Activated naive CD8-positive, alpha-beta T cell treated with anti-CD3 and anti-CD28 coated beads, Interleukin-2, amount 10 ng/mL, durations not matched to agents 7 days and 5 days (primary cell): ENCODE results near the gene FAM222B. TPM values are rescaled to one million over a fixed set of nuclear protein-coding genes. Genes with fewer than 3 reads are reported as not detected.

ENCODE experiments used
- ATAC-seq: fragments of 150-1000 bp; cut with Tn5 transposase; one replicate; pipeline ENCODE4 v1.10.0; 2021; ENCODE audit warnings: low read depth, moderate library complexity
- POLR2A ChIA-PET: fragments of 350-600 bp; sonication (Branson Sonifier 250); formaldehyde crosslinking; loops from one replicate; lab custom pipeline; 2021; ENCODE audit warnings: antibody characterized with exemption; lab: Charles Lee
- DNase-seq: peaks from one replicate; pipeline ENCODE4 v3.0.0; 2021
- H3K27ac Mint-ChIP-seq: one replicate; pipeline ENCODE4 v1.8.0; 2022; ENCODE audit warnings: mild to moderate bottlenecking, mixed read lengths
- H3K27me3 Mint-ChIP-seq: one replicate; pipeline ENCODE4 v1.8.0; 2022; ENCODE audit warnings: mild to moderate bottlenecking, moderate library complexity, mixed read lengths
- H3K36me3 Mint-ChIP-seq: one replicate; pipeline ENCODE4 v1.8.0; 2021; ENCODE audit warnings: mild to moderate bottlenecking, mixed read lengths
- H3K4me1 Mint-ChIP-seq: one replicate; pipeline ENCODE4 v1.8.0; 2021; ENCODE audit warnings: mixed read lengths
- H3K4me3 Mint-ChIP-seq: one replicate; pipeline ENCODE4 v1.8.0; 2022; ENCODE audit warnings: mild to moderate bottlenecking, moderate library complexity, mixed read lengths
- H3K9me3 Mint-ChIP-seq: one replicate; pipeline ENCODE4 v1.8.0; 2021; ENCODE audit warnings: mixed read lengths
- total RNA-seq, 2 experiments: library from RNA; stranded (reverse); gene quantifications; one replicate each; pipeline ENCODE4 v1.2.3, GENCODE V29; 2021

Gene FAM222B
- 10 to 100 TPM; 17.0 to 21.2 TPM for total RNA-seq

GRCh38 chr17:28842282-28843012, at the start of gene FAM222B:
Gene FAM222B, minus strand, starts transcription at chr17:28842790. Its CDS starts 76,123 bp downstream, at chr17:28766667.
- H3K36me3 Mint-ChIP-seq, result peaks cover 5% of the 10 kb centered on the region
- no peaks in the 10 kb centered on the region for H3K9me3 Mint-ChIP-seq
- DNase-seq (peak; percentile 91), ATAC-seq (peak; percentile 99)
- H3K27me3 Mint-ChIP-seq, result no peaks in the 10 kb centered on the region
- H3K4me1 Mint-ChIP-seq, result peaks cover 21% of the 10 kb centered on the region
- peak within 1 kb of the TSS; percentile 100 for H3K4me3 Mint-ChIP-seq
- peak within 1 kb of the TSS; percentile 97 for H3K27ac Mint-ChIP-seq
- POLR2A ChIA-PET, result interaction anchor here (0.7 to 3.0 kb wide), 16 partner anchors 21 to 131 kb away, joined by 3 to 15 read pairs (median 3); partner anchors contain the start of genes DHRS13, FLOT2, NEK8 and PHF12

- Mint-ChIP-seq H3K27ac (peak overlapping the region; percentile 72), H3K27me3 (no peaks in the 10 kb centered on the region), H3K4me3 (peak overlapping the region; percentile 15), H3K36me3 (peaks cover 20% of the 10 kb centered on the region), H3K9me3 (no peaks in the 10 kb centered on the region), H3K4me1 (peaks cover 52% of the 10 kb centered on the region)
- POLR2A ChIA-PET, result interaction anchor here (0.6 to 3.8 kb wide), 10 partner anchors 10 to 318 kb away, joined by 3 to 28 read pairs (median 4); partner anchors contain the start of gene DHRS13
- DNase-seq, result no peak
- ATAC-seq, result no peak
These were observed 49.4 kb upstream of the FAM222B start for GRCh38 chr17:28892024-28892423.

- peak overlapping the region; percentile 7 for H3K4me3 Mint-ChIP-seq
- DNase-seq (no peak), ATAC-seq (no peak)
- H3K27me3 Mint-ChIP-seq, result no peaks in the 10 kb centered on the region
- no peaks in the 10 kb centered on the region for H3K9me3 Mint-ChIP-seq
- H3K36me3 Mint-ChIP-seq, result peaks cover 21% of the 10 kb centered on the region
- H3K27ac Mint-ChIP-seq, result peak overlapping the region; percentile 72
- POLR2A ChIA-PET, result interaction anchor here (0.7 to 3.8 kb wide), 7 partner anchors 9 to 79 kb away, joined by 3 to 21 read pairs (median 4); partner anchors contain the start of gene DHRS13
- peaks cover 51% of the 10 kb centered on the region for H3K4me1 Mint-ChIP-seq
These were observed 48.6 kb upstream of the FAM222B start for GRCh38 chr17:28891201-28891600.

- Mint-ChIP-seq H3K9me3 (no peaks in the 10 kb centered on the region), H3K4me3 (peak overlapping the region; percentile 74), H3K4me1 (peaks cover 42% of the 10 kb centered on the region), H3K27me3 (no peaks in the 10 kb centered on the region), H3K27ac (peak overlapping the region; percentile 81), H3K36me3 (peaks cover 22% of the 10 kb centered on the region)
- no peak for DNase-seq
- ATAC-seq, result peak; percentile 40
- POLR2A ChIA-PET, result interaction anchor here (0.7 to 1.5 kb wide), 3 partner anchors 9 to 18 kb away, joined by 3 to 6 read pairs (median 3); no protein-coding TSS in a partner anchor
These were observed 47.4 kb upstream of the FAM222B start for GRCh38 chr17:28889996-28890395.

- Mint-ChIP-seq H3K27me3 (no peaks in the 10 kb centered on the region), H3K4me1 (peaks cover 44% of the 10 kb centered on the region), H3K9me3 (no peaks in the 10 kb centered on the region), H3K4me3 (no peak overlapping the region), H3K36me3 (peaks cover 29% of the 10 kb centered on the region), H3K27ac (no peak overlapping the region)
- ATAC-seq, result no peak
- DNase-seq, result no peak
- POLR2A ChIA-PET, result interaction anchor here (0.6 kb wide), 1 partner anchor 244 kb away, joined by 3 read pairs; the partner anchor contains the start of gene BLTP2
These were observed 46.2 kb upstream of the FAM222B start for GRCh38 chr17:28888832-28889231.

GRCh38 chr17:28887871-28888471, 45.4 kb upstream of the FAM222B start:
- H3K27me3 Mint-ChIP-seq, result no peaks in the 10 kb centered on the region
- POLR2A ChIA-PET, result no interaction called here
- DNase-seq (no peak), ATAC-seq (no peak)
- H3K9me3 Mint-ChIP-seq, result no peaks in the 10 kb centered on the region
- no peak overlapping the region for H3K27ac Mint-ChIP-seq
- peaks cover 26% of the 10 kb centered on the region for H3K36me3 Mint-ChIP-seq
- H3K4me3 Mint-ChIP-seq, result no peak overlapping the region
- H3K4me1 Mint-ChIP-seq, result peaks cover 35% of the 10 kb centered on the region

GRCh38 chr17:28885951-28886350, 43.4 kb upstream of the FAM222B start:
- ATAC-seq (no peak), DNase-seq (no peak)
- POLR2A ChIA-PET, result no interaction called here
- Mint-ChIP-seq H3K36me3 (peaks cover 18% of the 10 kb centered on the region), H3K4me1 (peaks cover 20% of the 10 kb centered on the region), H3K27me3 (no peaks in the 10 kb centered on the region), H3K27ac (no peak overlapping the region), H3K9me3 (no peaks in the 10 kb centered on the region), H3K4me3 (no peak overlapping the region)

- no peaks in the 10 kb centered on the region for H3K27me3 Mint-ChIP-seq
These were observed 42.8 kb upstream of the FAM222B start for GRCh38 chr17:28885363-28885762.

GRCh38 chr17:28883967-28884702, 41.5 kb upstream of the FAM222B start:
- Mint-ChIP-seq H3K9me3 (no peaks in the 10 kb centered on the region), H3K27ac (no peak overlapping the region), H3K4me3 (no peak overlapping the region), H3K36me3 (peaks cover 16% of the 10 kb centered on the region), H3K4me1 (peaks cover 10% of the 10 kb centered on the region), H3K27me3 (no peaks in the 10 kb centered on the region)
- no peak for DNase-seq
- no peak for ATAC-seq
- POLR2A ChIA-PET, result no interaction called here

More at GRCh38 chr17:28885363-28885762, 42.8 kb upstream of the FAM222B start:
- no peaks in the 10 kb centered on the region for H3K9me3 Mint-ChIP-seq
- no peak overlapping the region for H3K27ac Mint-ChIP-seq
- DNase-seq, result no peak
- no peak overlapping the region for H3K4me3 Mint-ChIP-seq
- H3K4me1 Mint-ChIP-seq, result peaks cover 16% of the 10 kb centered on the region
- peaks cover 16% of the 10 kb centered on the region for H3K36me3 Mint-ChIP-seq
- no peak for ATAC-seq
- POLR2A ChIA-PET, result no interaction called here

GRCh38 chr17:28882154-28882895, 39.7 kb upstream of the FAM222B start:
- ATAC-seq, result no peak
- Mint-ChIP-seq H3K9me3 (no peaks in the 10 kb centered on the region), H3K36me3 (peaks cover 26% of the 10 kb centered on the region), H3K27ac (no peak overlapping the region), H3K4me1 (peaks cover 17% of the 10 kb centered on the region), H3K4me3 (no peak overlapping the region), H3K27me3 (no peaks in the 10 kb centered on the region)
- POLR2A ChIA-PET, result interaction anchor here (0.9 to 1.2 kb wide), 4 partner anchors 9 to 70 kb away, joined by 3 to 6 read pairs (median 4); no protein-coding TSS in a partner anchor
- no peak for DNase-seq

GRCh38 chr17:28881533-28882056, 39.0 kb upstream of the FAM222B start:
- Mint-ChIP-seq H3K4me3 (no peak overlapping the region), H3K27me3 (no peaks in the 10 kb centered on the region), H3K9me3 (no peaks in the 10 kb centered on the region), H3K4me1 (peaks cover 14% of the 10 kb centered on the region), H3K36me3 (peaks cover 26% of the 10 kb centered on the region), H3K27ac (no peak overlapping the region)
- POLR2A ChIA-PET, result interaction anchor here (0.5 to 1.2 kb wide), 4 partner anchors 10 to 13 kb away, joined by 4 to 6 read pairs (median 4); no protein-coding TSS in a partner anchor
- no peak for DNase-seq
- no peak for ATAC-seq

- POLR2A ChIA-PET, result no interaction called here
These were observed 38.0 kb upstream of the FAM222B start for GRCh38 chr17:28880572-28880945.

More at GRCh38 chr17:28880572-28880945, 38.0 kb upstream of the FAM222B start:
- Mint-ChIP-seq H3K4me1 (peaks cover 14% of the 10 kb centered on the region), H3K9me3 (no peaks in the 10 kb centered on the region), H3K4me3 (no peak overlapping the region), H3K36me3 (peaks cover 23% of the 10 kb centered on the region), H3K27ac (no peak overlapping the region), H3K27me3 (no peaks in the 10 kb centered on the region)
- no peak for DNase-seq
- no peak for ATAC-seq
